PC-3 (cell line): ENCODE results near the gene PTPRN2. TPM values are rescaled to one million over a fixed set of nuclear protein-coding genes. Genes with fewer than 3 reads are reported as not detected.

Experiments used
- ATAC-seq: fragments of 200-7000 bp; cut with Tn5 transposase; 2 replicates; pipeline ENCODE4 v1.9.1; 2020; ENCODE audit warnings: mild to moderate bottlenecking, moderate library complexity
- BruUV-seq: library from RNA; stranded (reverse); fragments of 400-500 nt; replicated peaks from 2 replicates; lab custom pipeline; 2021; lab: Mats Ljungman, UMichigan
- CTCF ChIA-PET: fragments of 300-600 bp; sonication (Branson Sonifier 250); formaldehyde crosslinking; loops from one replicate; lab custom pipeline; 2022; ENCODE audit warnings: antibody characterized with exemption; lab: Charles Lee
- POLR2A ChIA-PET: fragments of 300-600 bp; sonication (Branson Sonifier 250); formaldehyde crosslinking; loops from one replicate; lab custom pipeline; 2022; ENCODE audit warnings: antibody characterized with exemption; ENCODE audit not compliant: unreplicated experiment; lab: Charles Lee
- DNase-seq: peaks from one replicate; pipeline ENCODE4 v3.0.0-alpha.2; 2015
- H2AFZ ChIP-seq: fragments of 300-600 bp; sonication (generic); 2 replicates; pipeline ENCODE4 v1.6.0; 2016; ENCODE audit warnings: antibody characterized with exemption, low read length
- H3F3A ChIP-seq: fragments of 300-600 bp; sonication (generic); one replicate; pipeline ENCODE4 v1.6.0; 2017; ENCODE audit warnings: antibody characterized with exemption, low read length, control low read depth, mild to moderate bottlenecking; ENCODE audit not compliant: unreplicated experiment
- H3K27ac ChIP-seq: fragments of 300-600 bp; sonication (generic); 2 replicates; pipeline ENCODE4 v1.5.1; 2016; ENCODE audit warnings: mild to moderate bottlenecking, low read length
- H3K27me3 ChIP-seq: fragments of 300-600 bp; sonication (generic); 2 replicates; pipeline ENCODE4 v1.6.1; 2016; ENCODE audit warnings: low read length, mixed read lengths
- H3K36me3 ChIP-seq: fragments of 300-600 bp; sonication (generic); 2 replicates; pipeline ENCODE4 v1.6.1; 2016; ENCODE audit warnings: low read depth, mixed run types, low read length, mixed read lengths
- H3K4me1 ChIP-seq: fragments of 300-600 bp; sonication (generic); 2 replicates; pipeline ENCODE4 v1.5.1; 2016; ENCODE audit warnings: low read length; ENCODE audit not compliant: insufficient read depth
- H3K4me2 ChIP-seq: fragments of 300-600 bp; sonication (generic); 2 replicates; pipeline ENCODE4 v1.6.0; 2016; ENCODE audit warnings: low read length
- H3K4me3 ChIP-seq: fragments of 300-600 bp; sonication (generic); 2 replicates; pipeline ENCODE4 v1.5.1; 2016; ENCODE audit warnings: mild to moderate bottlenecking, low read length, mixed read lengths
- H3K79me2 ChIP-seq: fragments of 300-600 bp; sonication (generic); 2 replicates; pipeline ENCODE4 v1.6.1; 2017; ENCODE audit warnings: low read length, mixed read lengths
- H3K9ac ChIP-seq: fragments of 300-600 bp; sonication (generic); 2 replicates; pipeline ENCODE4 v1.6.0; 2016; ENCODE audit warnings: mild to moderate bottlenecking, low read length
- H3K9me2 ChIP-seq: fragments of 300-600 bp; sonication (generic); replicated peaks from 2 replicates; pipeline ENCODE4 v1.6.1; 2016; ENCODE audit warnings: mixed run types, low read length, mixed read lengths
- H3K9me3 ChIP-seq: fragments of 300-600 bp; sonication (generic); 2 replicates; pipeline ENCODE4 v1.6.1; 2016; ENCODE audit warnings: low read length, mixed read lengths
- H4K20me1 ChIP-seq: fragments of 300-600 bp; sonication (generic); 2 replicates; pipeline ENCODE4 v1.6.1; 2016; ENCODE audit warnings: low read length, mixed read lengths
- CTCF ChIP-seq: fragments of 300-600 bp; sonication (generic); conservative IDR thresholded peaks from 2 replicates; pipeline ENCODE4 v1.5.1; 2017; ENCODE audit warnings: antibody characterized with exemption, low read depth, mild to moderate bottlenecking, low read length
- EZH2 ChIP-seq: fragments of 300-600 bp; sonication (generic); IDR thresholded peaks from one replicate; pipeline ENCODE4 v1.6.1; 2017; ENCODE audit warnings: antibody characterized with exemption, mild to moderate bottlenecking, low read length; ENCODE audit not compliant: unreplicated experiment
- EZH2phosphoT487 ChIP-seq: fragments of 300-600 bp; sonication (generic); IDR thresholded peaks from 2 replicates; pipeline ENCODE4 v1.6.1; 2018; ENCODE audit warnings: mild to moderate bottlenecking, antibody characterized with exemption, low read length, borderline replicate concordance
- intact Hi-C: fragments of 100-400 bp; cut with micrococcal nuclease; formaldehyde crosslinking; loops from 2 replicates; pipeline ENCODE4 v1.9.0; 2023
- total RNA-seq: library from RNA; depleted of rRNA; stranded (reverse); fragments of >200 nt; gene quantifications from 2 replicates; pipeline ENCODE4 v1.2.3, GENCODE V29; 2014

Gene PTPRN2
- total RNA-seq, 1 experiment from 2014 or later: 3.2 TPM

DNA sequence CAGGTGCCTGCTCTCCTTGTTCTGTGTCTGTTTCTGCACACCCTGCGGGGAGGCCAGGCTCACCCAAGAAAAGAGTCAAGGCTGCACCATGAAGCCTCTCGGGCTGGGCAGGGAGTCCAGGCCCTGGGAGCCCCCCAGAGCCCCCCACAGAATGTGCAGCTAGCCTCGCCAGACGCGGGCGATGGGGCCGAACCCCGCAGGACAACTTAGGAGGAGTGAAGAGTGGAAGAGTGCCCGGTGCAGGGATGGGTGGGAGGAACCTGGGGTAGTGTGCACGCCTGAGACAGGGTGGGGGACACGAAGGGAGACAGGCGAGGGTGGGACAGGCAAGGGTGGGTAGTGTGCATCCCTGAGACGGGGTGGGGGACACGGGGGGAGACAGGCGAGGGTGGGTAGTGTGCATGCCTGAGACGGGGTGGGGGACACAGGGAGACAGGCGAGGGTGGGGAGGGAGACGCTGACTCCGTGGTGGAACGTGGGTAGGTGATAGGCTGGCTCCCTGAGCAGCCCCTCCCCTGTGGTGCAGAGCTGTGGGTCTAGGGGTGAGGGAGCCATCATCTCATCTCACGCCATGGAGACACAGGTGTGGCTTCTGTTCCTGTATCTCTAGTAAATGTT, 635.5 kb downstream of the PTPRN2 start:
- no peaks in the 10 kb centered on the region for H3K9me2 ChIP-seq
- no peaks in the 10 kb centered on the region for H4K20me1 ChIP-seq
- H3K4me1 ChIP-seq: peaks cover 15% of the 10 kb centered on the region
- CTCF ChIA-PET: no interaction called here
- 0 out of 2 replicates have a peak, but pooled peaks cover 3% of the 10 kb centered on the region for H3K9me3 ChIP-seq
- H3K27me3 ChIP-seq: no peaks in the 10 kb centered on the region; the same call in 1 of the 2 replicates
- POLR2A ChIA-PET: no interaction called here
- intact Hi-C loops: no loop called here
- H2AFZ ChIP-seq: no peak overlapping the region
- no peak overlapping the region for H3K4me2 ChIP-seq
- no peak for TF ChIP-seq EZH2phosphoT487
- TF ChIP-seq CTCF: no peak
- TF ChIP-seq EZH2: no peak
- ATAC-seq (no peak), DNase-seq (no peak)
- H3K4me3 ChIP-seq: no peak overlapping the region
- H3K79me2 ChIP-seq: no peaks in the 10 kb centered on the region
- BruUV-seq: no TSS peak
- H3F3A ChIP-seq: peaks cover 3% of the 10 kb centered on the region
- H3K9ac ChIP-seq: no peak overlapping the region
- no peak overlapping the region for H3K27ac ChIP-seq
- no peaks in the 10 kb centered on the region for H3K36me3 ChIP-seq

DNA sequence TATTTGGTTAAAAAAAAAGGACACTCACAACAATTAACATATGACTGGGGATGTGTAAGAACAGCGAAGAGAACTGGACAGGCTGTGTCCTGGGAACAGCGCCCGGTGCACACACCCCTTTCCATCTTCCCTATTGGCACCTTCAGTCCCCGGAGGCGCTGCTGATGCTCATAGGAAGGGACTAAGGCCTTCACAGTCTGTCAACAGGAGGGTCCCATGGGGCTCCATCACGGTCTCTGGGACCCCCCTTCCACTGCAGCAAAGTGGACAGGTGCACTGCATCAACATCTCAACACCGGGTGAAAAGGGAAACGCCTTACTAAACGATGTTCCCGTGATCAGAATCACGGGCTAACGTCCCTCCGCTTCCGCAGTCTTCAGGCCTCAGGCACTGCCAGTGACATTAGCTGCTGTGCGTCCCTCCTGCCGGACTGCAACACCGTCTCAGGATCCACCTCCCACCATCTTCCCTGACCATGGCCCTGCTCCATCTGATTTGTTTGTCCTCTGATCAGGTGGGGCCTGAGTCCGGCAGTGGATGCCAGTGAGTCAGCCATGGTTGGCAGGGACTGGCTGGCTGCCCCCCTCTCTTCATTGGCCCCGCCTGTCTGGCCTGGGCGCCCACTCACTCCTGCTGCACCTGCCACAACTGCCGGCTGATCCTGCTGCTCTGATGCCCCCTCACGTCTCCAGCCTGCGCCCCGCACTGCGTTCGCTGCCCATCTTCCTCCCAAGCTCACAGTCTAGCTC, 636.1 kb downstream of the PTPRN2 start:
- ATAC-seq (peak; percentile 14; the same call in 1 of the 2 replicates), DNase-seq (peak; percentile 4)
- BruUV-seq: no TSS peak
- no peaks in the 10 kb centered on the region for H3K79me2 ChIP-seq
- H3K9me3 ChIP-seq: 0 out of 2 replicates have a peak, but pooled peaks cover 5% of the 10 kb centered on the region
- H3K27ac ChIP-seq: no peak overlapping the region
- no peak overlapping the region for H3K4me2 ChIP-seq
- POLR2A ChIA-PET: no interaction called here
- H2AFZ ChIP-seq: no peak overlapping the region
- no peaks in the 10 kb centered on the region for H3K9me2 ChIP-seq
- peaks cover 15% of the 10 kb centered on the region for H3K4me1 ChIP-seq
- intact Hi-C loops: no loop called here
- H3F3A ChIP-seq: peaks cover 3% of the 10 kb centered on the region
- TF ChIP-seq EZH2 (no peak), CTCF (no peak), EZH2phosphoT487 (no peak)
- H3K27me3 ChIP-seq: no peaks in the 10 kb centered on the region; the same call in 1 of the 2 replicates
- no peak overlapping the region for H3K9ac ChIP-seq
- no peaks in the 10 kb centered on the region for H4K20me1 ChIP-seq
- CTCF ChIA-PET: no interaction called here
- no peaks in the 10 kb centered on the region for H3K36me3 ChIP-seq
- no peak overlapping the region for H3K4me3 ChIP-seq

DNA sequence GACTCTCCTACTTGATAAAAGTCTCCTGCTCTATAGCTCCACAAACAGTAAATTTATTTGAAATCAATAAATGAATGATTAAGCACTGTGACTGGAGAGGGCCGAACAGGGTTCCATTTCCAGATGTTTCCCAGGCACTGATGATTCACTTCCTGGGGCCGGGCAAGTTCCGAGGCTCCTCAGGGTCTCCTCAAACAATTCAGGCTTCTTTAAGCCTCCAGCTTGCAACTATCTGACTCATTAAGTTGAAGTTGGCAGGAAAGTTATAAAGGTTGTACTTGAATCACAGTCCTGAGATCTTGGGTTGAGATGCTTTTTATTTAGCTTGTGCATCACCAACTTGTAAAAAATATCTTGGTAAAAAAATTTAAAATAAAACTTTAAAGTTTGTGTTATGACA, 637.9 kb downstream of the PTPRN2 start:
- intact Hi-C loops: no loop called here
- no peaks in the 10 kb centered on the region for H3K27me3 ChIP-seq
- H3K9me2 ChIP-seq: no peaks in the 10 kb centered on the region
- no peaks in the 10 kb centered on the region for H4K20me1 ChIP-seq
- H3K4me1 ChIP-seq: peaks cover 15% of the 10 kb centered on the region
- ATAC-seq (peak; percentile 86), DNase-seq (peak; percentile 82)
- no peak overlapping the region for H2AFZ ChIP-seq
- no peak overlapping the region; the same call in 1 of the 2 replicates for H3K9ac ChIP-seq
- H3K9me3 ChIP-seq: 0 out of 2 replicates have a peak, but pooled peaks cover 5% of the 10 kb centered on the region
- H3K36me3 ChIP-seq: no peaks in the 10 kb centered on the region
- no peaks in the 10 kb centered on the region for H3K79me2 ChIP-seq
- peaks cover 3% of the 10 kb centered on the region for H3F3A ChIP-seq
- ChIA-PET CTCF (no interaction called here), POLR2A (no interaction called here)
- no TSS peak for BruUV-seq
- no peak for TF ChIP-seq EZH2
- TF ChIP-seq EZH2phosphoT487: no peak
- TF ChIP-seq CTCF: no peak
- H3K4me2 ChIP-seq: no peak overlapping the region
- no peak overlapping the region for H3K4me3 ChIP-seq
- peak overlapping the region; percentile 91 for H3K27ac ChIP-seq
